ENCODE results near the gene ADAMTS4.

GRCh38 chr1:161180639-161181038 lies 18.2 kb downstream of the ADAMTS4 start:
- TF ChIP-seq CTCF (IDR thresholded peaks at IDR 0.05; ENCODE audit: borderline replicate concordance, extremely low read depth, low read length, poor library complexity, severe bottlenecking) (peak; percentile 49), EZH2 (IDR thresholded peaks at IDR 0.05; ENCODE audit: borderline replicate concordance, low read depth, low read length, severe bottlenecking) (no peak)
